Activated CD8-positive, alpha-beta memory T cell treated with anti-CD3 and anti-CD28 coated beads, Interleukin-2, amount 50 U/mL, for 48 hours (primary cell): Measurements from ENCODE around the gene NKAIN1.
"Not testable (repeated sequence)": the region's sequence is repeated elsewhere in the genome, so short reads cannot be mapped to it uniquely, and the experiment has no call there.

Source experiments
- DNase-seq: peaks from one replicate; pipeline ENCODE4 v3.0.0-alpha.2; 2020

Gene NKAIN1

GRCh38 chr1:31148409-31148808 is 91.3 kb downstream of the NKAIN1 start:
- no peak for DNase-seq

- no peak for DNase-seq
Measured at GRCh38 chr1:31145648-31146047, 94.0 kb downstream of the NKAIN1 start.

- DNase-seq, result no peak
Measured at GRCh38 chr1:31144442-31144841, 95.2 kb downstream of the NKAIN1 start.

- DNase-seq, result no peak
Measured at GRCh38 chr1:31143455-31143854, 96.2 kb downstream of the NKAIN1 start.

GRCh38 chr1:31142406-31142805 is 97.3 kb downstream of the NKAIN1 start:
- no peak for DNase-seq

- DNase-seq, result no peak
Measured at GRCh38 chr1:31140299-31140698, 99.4 kb downstream of the NKAIN1 start.

- not testable (repeated sequence) for DNase-seq
Measured at GRCh38 chr1:31138797-31139521, 100.7 kb downstream of the NKAIN1 start.

GRCh38 chr1:31137873-31138272 is 101.8 kb downstream of the NKAIN1 start:
- not testable (repeated sequence) for DNase-seq

GRCh38 chr1:31135973-31136600 is 103.6 kb downstream of the NKAIN1 start:
- DNase-seq, result no peak

GRCh38 chr1:31133368-31133767 is 106.3 kb downstream of the NKAIN1 start:
- DNase-seq, result no peak
